GM19351 (cell line): Measurements from ENCODE around the gene ITPRIP.
A peak's percentile ranks its signal among the peaks of the same experiment; 100 is the strongest.

ENCODE experiments used
- ATAC-seq: cut with Tn5 transposase; IDR thresholded peaks from one replicate; pipeline ENCODE4 v1.9.1; 2021; ENCODE audit warnings: mild to moderate bottlenecking, moderate library complexity; ENCODE audit not compliant: unreplicated experiment

The ITPRIP gene, protein sequence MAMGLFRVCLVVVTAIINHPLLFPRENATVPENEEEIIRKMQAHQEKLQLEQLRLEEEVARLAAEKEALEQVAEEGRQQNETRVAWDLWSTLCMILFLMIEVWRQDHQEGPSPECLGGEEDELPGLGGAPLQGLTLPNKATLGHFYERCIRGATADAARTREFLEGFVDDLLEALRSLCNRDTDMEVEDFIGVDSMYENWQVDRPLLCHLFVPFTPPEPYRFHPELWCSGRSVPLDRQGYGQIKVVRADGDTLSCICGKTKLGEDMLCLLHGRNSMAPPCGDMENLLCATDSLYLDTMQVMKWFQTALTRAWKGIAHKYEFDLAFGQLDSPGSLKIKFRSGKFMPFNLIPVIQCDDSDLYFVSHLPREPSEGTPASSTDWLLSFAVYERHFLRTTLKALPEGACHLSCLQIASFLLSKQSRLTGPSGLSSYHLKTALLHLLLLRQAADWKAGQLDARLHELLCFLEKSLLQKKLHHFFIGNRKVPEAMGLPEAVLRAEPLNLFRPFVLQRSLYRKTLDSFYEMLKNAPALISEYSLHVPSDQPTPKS

DNA sequence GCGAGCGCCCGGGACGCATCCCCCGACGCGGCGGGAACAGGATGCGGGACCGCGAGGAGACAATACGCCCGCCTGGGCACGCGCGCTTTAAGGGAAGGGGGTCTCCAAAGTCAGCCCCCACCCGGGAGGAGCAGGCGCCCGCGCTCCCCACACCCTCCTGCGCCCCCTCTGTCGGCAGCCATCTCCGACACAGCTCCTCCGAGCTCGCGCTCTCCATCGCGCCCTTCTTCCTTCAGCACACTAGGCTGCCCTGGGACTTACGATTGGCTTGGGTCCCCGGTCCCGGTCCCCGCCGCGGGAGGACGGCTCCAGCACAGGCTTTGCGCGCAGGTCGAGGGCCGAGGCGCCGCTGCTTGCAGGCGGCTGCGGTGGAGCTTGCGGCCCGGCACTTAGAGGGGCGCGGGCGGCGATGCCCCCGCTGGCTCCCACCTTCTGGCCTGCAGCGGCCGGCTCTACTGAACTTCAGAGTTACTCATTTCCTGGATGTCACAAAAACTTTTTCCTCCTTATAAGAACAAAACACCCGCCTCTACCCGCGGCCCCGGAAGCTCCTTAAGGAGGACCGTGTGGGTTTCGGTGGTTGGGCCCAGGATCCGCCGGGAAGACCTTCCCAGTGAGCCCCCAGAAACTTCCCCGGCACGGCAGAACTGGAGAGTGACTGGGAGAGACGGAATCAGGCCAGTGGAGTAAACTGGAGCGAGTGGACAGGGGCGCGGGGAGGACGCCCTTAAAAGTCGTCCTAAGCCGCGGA, at the start of gene ITPRIP:
Gene ITPRIP, minus strand, starts transcription at position 481 of the 751 bp plus-strand sequence. CDS start 22,414 bp downstream, outside the sequence.
- ATAC-seq, result peak; percentile 55

DNA sequence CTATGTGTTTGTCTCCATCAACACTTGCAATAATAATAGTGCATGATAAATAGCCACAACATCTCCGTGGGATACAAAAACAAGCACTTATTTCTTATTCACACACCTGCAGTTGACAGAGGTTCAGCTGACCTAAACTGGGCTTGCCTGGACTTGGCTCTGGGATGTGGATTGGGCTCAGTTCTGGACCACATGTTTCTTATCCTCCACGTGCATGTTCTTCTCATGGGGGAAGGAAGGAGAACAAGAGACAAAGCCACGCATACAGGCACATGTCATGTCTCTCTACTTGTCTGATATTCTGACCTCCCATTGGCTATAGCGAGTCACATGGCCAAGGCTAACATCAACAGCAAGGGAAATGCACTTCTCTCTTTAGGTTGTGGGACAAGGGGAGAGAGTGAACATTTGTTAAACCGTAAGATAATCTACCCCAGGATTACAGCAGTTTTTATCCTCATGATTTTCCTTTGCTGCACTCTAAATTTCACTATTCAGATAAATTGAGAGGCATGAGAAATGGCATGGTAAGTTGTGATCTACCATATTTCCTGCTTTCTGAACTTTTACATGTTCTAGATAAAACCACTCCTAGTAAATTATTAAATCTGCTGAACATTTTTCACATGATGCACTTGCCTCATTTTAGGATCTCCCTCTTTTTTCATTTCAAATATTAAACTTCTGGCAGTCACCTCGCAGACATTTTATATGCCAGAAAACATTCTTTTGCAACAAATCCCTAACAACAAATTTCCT, 49.0 kb upstream of the ITPRIP start:
- ATAC-seq, result no peak

DNA sequence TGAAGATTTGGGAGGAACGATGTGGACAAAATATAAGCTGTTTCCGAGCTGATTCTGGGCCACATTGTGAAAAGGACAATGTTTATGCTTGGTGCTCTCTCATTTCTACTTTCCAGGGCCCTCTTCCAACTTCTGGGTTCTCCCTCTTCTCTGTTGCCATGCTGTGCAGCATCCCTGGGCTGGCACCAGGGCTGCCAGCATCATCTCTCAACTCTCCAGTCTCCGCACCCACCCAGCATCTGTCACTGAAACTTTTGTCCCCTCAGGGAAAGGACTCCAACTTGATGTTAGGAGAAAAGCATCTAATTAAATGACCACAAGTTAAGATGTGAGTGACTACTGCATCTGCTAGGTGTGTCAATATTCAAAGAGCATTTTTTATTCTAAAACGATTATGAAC, 42.1 kb upstream of the ITPRIP start:
- no peak for ATAC-seq

GRCh38 chr10:104376784-104377300, 38.6 kb upstream of the ITPRIP start:
- ATAC-seq, result no peak

GRCh38 chr10:104374591-104374990, 36.3 kb upstream of the ITPRIP start:
- ATAC-seq, result no peak

DNA sequence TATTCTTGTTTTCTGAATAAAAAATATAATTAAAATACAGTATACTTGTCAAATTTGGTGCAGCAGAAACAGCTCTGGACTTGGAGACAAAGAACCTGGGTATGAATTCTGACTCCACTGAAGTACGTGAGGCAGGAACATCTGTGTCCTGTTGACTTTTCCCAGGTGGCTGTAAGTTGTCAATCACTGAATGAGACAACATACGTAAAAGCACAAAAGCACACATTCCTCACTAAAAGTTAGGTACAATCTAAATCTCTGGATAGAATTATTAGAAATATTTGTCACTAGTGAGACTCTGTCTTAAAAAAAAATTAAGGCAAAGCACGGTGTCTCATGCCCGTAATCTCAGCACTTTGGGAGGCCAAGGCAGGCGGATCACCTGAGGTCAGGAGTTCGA, 33.5 kb upstream of the ITPRIP start:
- ATAC-seq, result no peak

GRCh38 chr10:104368381-104368780, 30.1 kb upstream of the ITPRIP start:
- no peak for ATAC-seq

GRCh38 chr10:104367904-104368303, 29.6 kb upstream of the ITPRIP start:
- no peak for ATAC-seq

GRCh38 chr10:104359811-104360210, 21.5 kb upstream of the ITPRIP start:
- no peak for ATAC-seq

DNA sequence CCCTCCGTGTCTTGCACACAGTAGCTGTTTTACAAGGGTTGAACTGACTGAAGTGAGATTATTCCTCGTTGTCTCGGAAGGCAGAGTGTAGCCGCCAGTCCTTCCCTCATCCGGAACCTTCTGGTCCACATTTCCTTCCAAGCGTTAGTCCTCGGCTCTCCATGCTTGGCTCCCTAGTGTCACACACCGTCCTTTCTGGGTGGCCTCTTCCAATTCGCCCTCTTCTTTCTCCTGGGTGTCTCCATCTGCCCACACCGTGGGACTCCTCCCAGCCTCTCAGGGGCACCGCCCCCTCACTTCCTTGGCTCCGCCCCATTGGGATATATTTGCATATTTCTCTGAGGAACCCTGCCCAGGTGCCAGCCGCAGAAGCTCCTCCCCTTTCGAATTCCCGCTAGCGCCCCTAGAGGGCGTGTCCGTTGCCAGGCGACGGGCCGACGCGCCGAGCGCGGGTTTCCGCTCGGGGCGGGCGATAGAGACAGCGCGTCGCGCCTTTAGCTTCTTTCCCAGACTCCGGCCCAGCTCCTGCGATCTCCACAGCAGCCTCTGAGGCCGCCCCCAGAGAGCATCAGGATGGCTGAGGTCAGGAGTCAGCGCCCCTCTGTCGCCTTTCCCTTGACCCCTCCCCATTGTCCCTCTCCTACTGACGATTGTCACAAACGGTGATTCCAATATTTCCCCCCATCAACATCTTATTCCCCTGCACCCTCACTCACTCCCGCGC, 15.2 kb upstream of the ITPRIP start, which contains the start of gene CFAP58:
Gene CFAP58, plus strand, starts transcription at position 509 of the 724 bp plus-strand sequence. Its CDS starts 65 bp downstream, at position 574.
- ATAC-seq, result peak; percentile 61

GRCh38 chr10:104351919-104352318, 13.7 kb upstream of the ITPRIP start:
- ATAC-seq, result no peak

DNA sequence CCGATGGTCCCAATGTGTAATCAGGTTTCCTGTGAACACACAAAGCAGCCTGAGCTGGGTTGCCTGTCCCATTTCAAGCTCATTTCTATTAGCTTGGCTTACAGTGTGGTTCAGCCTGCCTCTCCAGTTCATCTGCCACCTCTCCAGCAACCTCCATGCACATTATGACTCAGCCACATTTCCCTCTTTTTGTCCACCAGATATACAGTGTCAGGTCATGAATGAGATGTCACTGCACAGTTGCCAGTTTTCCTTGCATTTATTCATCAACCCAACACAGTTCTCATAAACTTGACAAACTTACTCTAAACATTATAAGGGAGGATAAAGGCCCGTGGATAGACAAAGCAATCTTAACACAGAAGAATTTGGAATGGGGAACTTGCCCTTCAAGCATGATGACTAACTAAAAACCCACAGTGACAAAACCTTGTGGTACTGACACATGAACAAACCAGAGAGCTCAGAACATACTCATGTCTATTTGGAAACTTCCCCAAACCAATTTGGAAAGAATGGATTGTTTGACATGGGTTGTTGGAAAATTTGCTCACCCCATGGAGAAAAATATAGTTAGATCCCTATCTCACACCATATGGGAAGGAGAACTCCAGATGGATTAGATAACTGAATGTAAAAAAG, 12.9 kb upstream of the ITPRIP start:
- no peak for ATAC-seq

- peak; percentile 47 for ATAC-seq
Measured at GRCh38 chr10:104350127-104350635, 11.9 kb upstream of the ITPRIP start.

GRCh38 chr10:104349623-104350126, 11.4 kb upstream of the ITPRIP start:
- ATAC-seq, result peak; percentile 59

- no peak for ATAC-seq
Measured at GRCh38 chr10:104348601-104349000, 10.3 kb upstream of the ITPRIP start.

- ATAC-seq, result no peak
Measured at GRCh38 chr10:104347295-104348045, 9.2 kb upstream of the ITPRIP start.

DNA sequence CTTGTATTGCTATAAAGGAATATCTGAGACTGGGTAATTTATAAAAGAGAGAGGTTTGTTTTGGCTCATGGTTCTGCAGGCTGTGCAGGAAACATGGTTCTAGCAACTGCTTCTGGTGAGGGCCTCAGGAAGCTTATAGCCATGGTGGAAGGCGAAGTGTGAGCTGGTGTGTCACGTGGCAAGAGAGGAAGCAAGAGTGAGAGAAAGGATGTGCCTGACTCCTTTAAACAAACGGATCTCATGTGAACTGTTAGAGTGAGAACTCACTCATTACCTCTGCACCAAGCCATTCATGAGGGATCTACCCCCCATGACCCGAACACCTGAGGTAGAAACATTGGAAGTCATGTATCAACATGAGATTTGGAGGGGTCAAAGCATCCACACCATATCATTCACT, 7.7 kb upstream of the ITPRIP start:
- no peak for ATAC-seq

DNA sequence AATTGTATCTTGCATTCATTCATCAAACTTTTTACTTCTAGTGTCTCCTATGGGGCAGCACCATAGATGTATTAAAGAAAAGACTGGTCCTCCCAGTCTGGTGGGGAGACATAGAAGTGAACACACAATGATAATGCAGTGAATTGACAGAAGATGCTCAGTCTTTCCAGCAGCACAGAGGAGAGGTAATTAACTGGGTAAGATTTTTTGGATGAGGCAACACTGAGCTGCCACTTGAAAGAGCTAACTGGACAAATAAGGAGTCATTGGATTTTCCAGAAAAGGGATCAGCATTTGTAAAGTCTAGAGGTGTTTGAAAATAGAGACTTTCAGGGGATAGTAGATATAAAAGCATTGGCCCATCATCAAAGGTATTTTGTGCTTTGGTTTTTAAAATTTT, 7.2 kb upstream of the ITPRIP start:
- no peak for ATAC-seq
